ENCODE results near the gene OR5A2.
"Not testable (repeated sequence)": the region's sequence is repeated elsewhere in the genome, so short reads cannot be mapped to it uniquely, and the experiment has no call there.

The OR5A2 gene

DNA sequence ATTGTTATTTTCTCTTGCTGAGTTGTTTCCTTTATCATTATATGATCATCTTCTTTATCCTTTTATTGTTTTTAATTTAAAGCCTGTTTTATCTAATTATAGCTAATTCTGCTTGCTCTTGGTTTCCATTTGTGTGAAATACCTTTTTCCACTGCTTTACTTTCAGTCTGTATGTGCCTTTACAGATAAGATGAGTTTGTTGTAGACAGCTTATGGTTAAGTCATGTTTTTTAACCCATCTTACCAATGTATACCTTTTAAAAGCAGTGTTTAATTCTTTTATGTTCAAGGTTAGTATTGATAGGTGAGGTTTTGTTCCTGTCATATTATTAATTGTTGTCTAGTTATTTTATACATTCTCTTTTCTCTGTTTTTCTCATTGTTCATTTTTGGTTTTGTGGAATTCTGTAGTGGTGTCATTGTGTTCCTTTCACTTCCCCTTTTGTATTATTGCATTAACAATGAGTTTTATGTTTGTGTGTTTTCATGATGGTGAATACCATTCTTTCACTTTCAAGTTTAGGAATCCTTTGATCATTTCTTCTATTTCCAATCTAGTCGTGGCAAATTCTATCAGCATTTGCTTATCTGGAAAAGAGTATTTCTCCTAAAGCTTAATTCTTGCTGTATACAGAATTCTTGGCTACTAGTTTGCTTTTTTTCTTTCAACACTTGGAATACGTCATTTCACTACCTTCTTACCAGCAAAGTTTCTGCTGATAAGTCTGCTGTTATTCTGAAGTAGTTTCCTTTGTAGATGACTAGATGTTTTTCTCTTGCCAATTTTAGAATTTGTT lies 45.8 kb downstream of the OR5A2 start:
- DNase-seq (ENCODE audit: low spot score), result no peak

DNA sequence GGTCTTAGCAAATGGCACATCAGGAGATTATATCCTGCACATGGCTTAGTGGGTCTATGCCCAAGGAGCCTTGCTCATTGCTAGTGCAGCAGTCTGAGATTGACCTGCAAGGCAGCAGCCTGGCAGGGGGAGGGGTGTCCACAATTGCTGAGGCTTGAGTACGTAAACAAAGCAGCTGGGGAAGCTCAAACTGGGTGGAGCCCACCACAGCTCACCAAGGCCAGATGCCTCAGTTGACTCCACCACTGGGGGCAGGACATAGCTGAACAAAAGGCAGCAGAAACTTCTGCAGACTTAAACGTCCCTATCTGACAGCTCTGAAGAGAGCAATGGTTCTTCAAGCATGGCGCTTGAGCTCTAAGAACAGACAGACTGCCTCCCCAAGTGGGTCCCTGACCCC lies 53.9 kb downstream of the OR5A2 start:
- not testable (repeated sequence) for DNase-seq (ENCODE audit: low spot score)

GRCh38 chr11:59368238-59369022 lies 57.8 kb downstream of the OR5A2 start:
- no peak for DNase-seq (ENCODE audit: low spot score)
